Dendritic cell treated with granulocyte-macrophage colony-stimulating factor and Interleukin-4, amounts not matched to agents 40 ng/mL and 50 ng/mL, for 4 days (primary cell): Measurements from ENCODE around the gene PTPN9.
"Not testable (repeated sequence)": the region's sequence is repeated elsewhere in the genome, so short reads cannot be mapped to it uniquely, and the experiment has no call there.

Source experiments
- H3K27ac Mint-ChIP-seq: one replicate; pipeline ENCODE4 v1.8.0; 2022; ENCODE audit warnings: mild to moderate bottlenecking, mixed read lengths
- H3K27me3 Mint-ChIP-seq: one replicate; pipeline ENCODE4 v1.8.0; 2022; ENCODE audit warnings: mild to moderate bottlenecking, mixed read lengths
- H3K36me3 Mint-ChIP-seq: one replicate; pipeline ENCODE4 v1.8.0; 2022; ENCODE audit warnings: low read depth, mixed read lengths
- H3K4me1 Mint-ChIP-seq: one replicate; pipeline ENCODE4 v1.8.0; 2022; ENCODE audit warnings: low read depth, mixed read lengths
- H3K4me3 Mint-ChIP-seq: one replicate; pipeline ENCODE4 v1.8.0; 2022; ENCODE audit warnings: mild to moderate bottlenecking, moderate library complexity, mixed read lengths
- H3K9me3 Mint-ChIP-seq: one replicate; pipeline ENCODE4 v1.8.0; 2022; ENCODE audit warnings: mixed read lengths
- intact Hi-C: fragments of 100-400 bp; cut with micrococcal nuclease; formaldehyde crosslinking; loops from one replicate; pipeline ENCODE4 v1.15.0; 2022

The PTPN9 gene

DNA sequence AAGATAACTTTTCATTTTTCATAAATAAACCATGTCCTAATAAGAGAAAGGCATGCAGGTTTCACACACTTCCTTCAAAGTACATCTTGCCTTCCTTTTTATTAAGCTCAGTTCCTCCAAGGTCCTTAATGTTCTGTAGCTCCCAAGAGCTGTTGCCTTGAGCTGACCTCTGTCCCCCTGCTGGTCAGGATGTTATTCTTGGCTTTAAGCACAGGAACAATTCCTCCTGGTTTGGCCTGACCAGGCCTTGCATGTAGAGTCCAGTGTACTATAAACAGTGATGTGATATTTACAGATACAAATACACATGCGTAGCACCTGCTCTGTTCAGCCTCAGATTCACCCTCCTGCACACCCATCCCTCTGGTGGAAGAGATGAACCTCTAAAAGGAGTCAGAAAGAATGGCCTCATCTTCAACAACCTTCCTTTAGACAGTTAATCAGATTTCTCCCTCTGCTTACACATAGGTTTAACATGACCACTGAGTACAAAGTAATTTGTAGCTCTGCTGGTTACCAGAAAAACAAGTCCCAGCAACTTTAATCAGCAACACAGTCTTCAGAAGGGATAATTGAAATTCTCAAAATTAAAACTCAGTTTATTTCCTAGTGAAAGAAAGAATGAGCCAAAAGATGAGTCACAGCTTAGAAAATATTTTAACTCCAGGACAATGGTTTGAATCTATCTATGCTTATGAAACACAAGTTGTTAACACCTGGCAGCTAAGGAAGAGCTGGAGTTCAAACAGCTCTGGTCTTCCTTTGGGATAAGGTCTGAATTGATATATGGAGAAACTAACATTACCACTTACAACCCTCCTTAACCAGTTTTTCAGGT, 46.5 kb downstream of the PTPN9 start:
- no peaks in the 10 kb centered on the region for H3K27me3 Mint-ChIP-seq
- no peaks in the 10 kb centered on the region for H3K9me3 Mint-ChIP-seq
- no peak overlapping the region for H3K4me3 Mint-ChIP-seq
- intact Hi-C loops: loop anchor here (5.0 kb wide), 1 partner anchor 45 kb away; the partner anchor contains the start of gene PTPN9
- H3K4me1 Mint-ChIP-seq: peaks cover 13% of the 10 kb centered on the region
- H3K27ac Mint-ChIP-seq: no peak overlapping the region
- peaks cover 21% of the 10 kb centered on the region for H3K36me3 Mint-ChIP-seq

DNA sequence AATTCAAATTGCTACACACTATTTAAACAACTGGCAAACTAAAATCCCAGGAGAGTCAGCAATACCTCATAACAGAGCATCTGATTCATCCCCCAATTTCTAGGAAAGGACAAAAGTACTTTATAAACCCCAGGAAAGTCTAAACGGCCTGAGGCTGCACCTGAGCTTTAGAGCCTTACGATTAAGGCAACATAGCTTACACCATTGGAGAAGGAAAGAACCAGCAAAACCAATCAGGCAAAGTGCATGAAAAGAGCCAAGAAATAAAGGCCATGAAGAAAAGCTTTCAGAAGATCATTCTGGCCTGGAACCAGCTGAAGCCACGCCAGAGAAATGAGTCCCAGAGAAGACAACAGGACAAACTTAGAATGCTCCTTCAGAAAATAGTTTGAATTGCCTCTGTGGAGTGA, 48.1 kb downstream of the PTPN9 start:
- H3K27ac Mint-ChIP-seq: no peak overlapping the region
- H3K36me3 Mint-ChIP-seq: peaks cover 37% of the 10 kb centered on the region
- H3K4me3 Mint-ChIP-seq: no peak overlapping the region
- no peaks in the 10 kb centered on the region for H3K9me3 Mint-ChIP-seq
- H3K4me1 Mint-ChIP-seq: peaks cover 13% of the 10 kb centered on the region
- no peaks in the 10 kb centered on the region for H3K27me3 Mint-ChIP-seq
- intact Hi-C loops: loop anchor here (5.0 kb wide), 1 partner anchor 46 kb away; the partner anchor contains the start of gene PTPN9

DNA sequence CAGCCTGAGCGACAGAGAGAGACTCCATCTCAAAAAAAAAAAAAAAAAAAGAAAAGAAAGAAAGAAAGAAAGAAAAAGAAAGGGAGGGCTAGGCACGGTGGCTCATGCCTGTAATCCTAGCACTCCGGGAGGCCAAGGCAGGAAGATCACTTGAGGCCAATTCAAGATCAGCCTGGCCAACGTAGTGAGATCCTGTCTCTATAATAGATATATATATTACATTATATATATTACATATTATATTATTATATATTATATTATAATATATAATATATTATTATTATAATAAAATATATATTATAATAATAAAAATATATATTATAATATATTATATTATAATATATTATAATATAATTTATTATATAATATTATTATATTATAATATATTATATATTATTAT, 48.9 kb downstream of the PTPN9 start:
- Mint-ChIP-seq H3K4me1 (peaks cover 13% of the 10 kb centered on the region), H3K4me3 (no peak overlapping the region), H3K9me3 (no peaks in the 10 kb centered on the region), H3K27me3 (no peaks in the 10 kb centered on the region), H3K27ac (no peak overlapping the region), H3K36me3 (peaks cover 46% of the 10 kb centered on the region)
- intact Hi-C loops: loop anchor here (5.0 kb wide), 1 partner anchor 47 kb away; the partner anchor contains the start of gene PTPN9

DNA sequence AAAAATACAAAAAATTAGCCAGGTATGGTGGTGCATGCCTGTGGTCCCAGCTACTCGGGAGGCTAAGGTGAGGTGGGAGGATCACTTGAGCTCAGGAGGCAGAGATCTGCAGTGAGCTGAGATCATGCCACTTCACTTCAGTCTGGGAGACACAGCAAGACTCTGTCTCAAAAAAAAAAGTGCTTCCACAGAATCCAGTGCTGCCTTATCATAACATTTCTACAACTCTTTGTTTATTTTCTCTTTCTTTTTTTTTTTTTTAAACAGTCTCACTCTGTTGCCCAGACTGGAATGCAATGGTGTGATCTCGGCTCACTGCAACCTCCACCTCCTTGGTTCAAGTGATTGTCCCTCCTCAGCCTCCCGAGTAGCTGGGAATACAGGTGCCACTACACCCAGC, 53.4 kb downstream of the PTPN9 start:
- peaks cover 71% of the 10 kb centered on the region for H3K36me3 Mint-ChIP-seq

DNA sequence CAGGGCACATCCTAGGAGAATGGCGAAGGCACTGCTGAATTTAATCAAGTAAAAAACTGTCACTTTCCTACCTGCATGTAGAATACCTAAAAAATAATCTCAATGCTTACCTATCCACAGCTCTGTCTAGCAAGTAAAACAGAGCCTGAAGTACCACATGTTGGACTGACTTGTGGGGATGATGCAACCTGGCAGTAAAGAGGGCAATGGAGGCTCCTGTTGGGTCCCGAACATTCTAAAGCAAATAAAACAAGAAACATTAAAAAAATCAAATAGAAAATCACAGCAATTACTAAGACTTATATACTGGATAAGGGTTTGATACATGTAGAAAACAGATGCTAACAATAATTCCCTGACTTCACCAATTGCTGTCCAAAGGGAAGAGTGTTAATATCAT, 56.1 kb downstream of the PTPN9 start:
- H3K36me3 Mint-ChIP-seq: peaks cover 89% of the 10 kb centered on the region
- no peaks in the 10 kb centered on the region for H3K9me3 Mint-ChIP-seq
- no peaks in the 10 kb centered on the region for H3K27me3 Mint-ChIP-seq
- H3K27ac Mint-ChIP-seq: no peak overlapping the region
- no peaks in the 10 kb centered on the region for H3K4me1 Mint-ChIP-seq
- H3K4me3 Mint-ChIP-seq: no peak overlapping the region
- intact Hi-C loops: no loop called here

More for the DNA sequence above, 53.4 kb downstream of the PTPN9 start:
- H3K4me3 Mint-ChIP-seq, H3K27me3 Mint-ChIP-seq, H3K9me3 Mint-ChIP-seq, H3K4me1 Mint-ChIP-seq, intact Hi-C loops, H3K27ac Mint-ChIP-seq: not testable (repeated sequence)

DNA sequence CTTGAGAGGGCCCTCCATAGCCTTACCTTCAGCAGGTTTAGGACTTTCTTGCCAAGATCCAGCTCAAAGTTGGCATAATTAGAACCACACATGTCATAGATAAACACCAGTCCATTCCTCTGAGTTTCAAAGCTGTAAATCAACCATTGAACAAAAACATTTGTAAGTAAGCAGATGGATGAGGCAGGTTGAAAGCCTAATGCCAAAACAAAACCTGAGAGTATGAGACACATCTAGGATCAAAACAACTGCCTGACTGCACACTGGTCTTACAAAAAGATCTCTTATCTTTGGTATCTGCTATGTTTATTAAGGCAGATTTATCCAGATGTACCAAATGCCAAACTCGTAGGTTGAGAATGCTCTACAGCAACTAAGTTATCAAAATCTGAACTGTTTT, 61.9 kb downstream of the PTPN9 start:
- H3K27me3 Mint-ChIP-seq: no peaks in the 10 kb centered on the region
- peaks cover 93% of the 10 kb centered on the region for H3K36me3 Mint-ChIP-seq

DNA sequence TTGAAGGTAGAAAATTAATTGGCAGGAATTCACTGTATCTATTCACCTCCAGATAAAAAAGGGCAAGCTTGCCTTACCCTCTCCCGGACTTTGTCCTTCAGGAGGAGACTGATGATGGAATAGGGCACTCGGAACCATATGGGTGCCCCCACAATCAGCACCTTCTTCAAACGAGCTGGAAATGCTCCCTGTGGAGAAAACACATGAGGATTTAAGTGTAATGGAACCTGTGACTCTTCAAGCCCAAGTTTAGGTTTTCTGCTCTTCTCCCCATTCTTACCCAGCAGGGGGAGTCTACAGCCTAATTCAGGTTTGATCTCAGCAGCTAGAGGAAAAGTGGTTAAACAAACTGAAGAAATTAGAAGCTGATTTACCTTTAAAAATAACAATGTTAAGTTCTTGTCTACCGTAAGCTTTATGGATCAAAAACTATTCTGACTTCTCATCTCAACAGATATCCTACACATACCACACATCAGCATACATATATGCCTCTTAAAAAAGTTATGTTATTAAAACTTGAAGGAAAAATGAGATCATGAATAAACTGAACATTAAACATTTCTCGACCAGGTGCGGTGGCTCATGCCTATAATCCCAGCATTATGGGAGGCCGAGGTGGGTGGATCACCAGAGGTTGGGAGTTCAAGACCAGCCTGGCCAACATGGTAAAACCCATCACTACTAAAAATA, 70.1 kb downstream of the PTPN9 start:
- Mint-ChIP-seq H3K4me3 (no peak overlapping the region), H3K27ac (no peak overlapping the region), H3K4me1 (no peaks in the 10 kb centered on the region), H3K36me3 (peaks cover 81% of the 10 kb centered on the region), H3K27me3 (no peaks in the 10 kb centered on the region), H3K9me3 (no peaks in the 10 kb centered on the region)
- intact Hi-C loops: no loop called here

More for the DNA sequence above, 61.9 kb downstream of the PTPN9 start:
- intact Hi-C loops: no loop called here
- no peaks in the 10 kb centered on the region for H3K4me1 Mint-ChIP-seq
- H3K27ac Mint-ChIP-seq: no peak overlapping the region
- no peaks in the 10 kb centered on the region for H3K9me3 Mint-ChIP-seq
- no peak overlapping the region for H3K4me3 Mint-ChIP-seq

DNA sequence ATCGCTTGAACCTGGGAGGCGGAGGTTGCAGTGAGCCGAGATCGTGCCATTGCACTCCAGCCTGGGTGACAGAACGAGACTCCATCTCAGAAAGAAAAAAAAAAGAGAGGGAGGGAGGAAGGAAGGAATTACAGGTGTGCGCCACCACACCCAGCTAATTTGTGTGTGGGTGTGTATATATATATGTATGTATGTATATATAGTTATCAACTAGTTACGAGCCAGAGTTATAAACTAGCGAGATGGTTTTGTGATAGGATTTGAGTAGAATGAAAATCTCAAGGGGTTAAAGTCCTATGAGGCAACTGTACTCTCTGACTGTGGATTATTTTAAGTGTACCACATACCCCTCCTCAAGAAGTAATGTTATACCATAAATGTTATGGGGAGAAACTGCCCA, 76.8 kb downstream of the PTPN9 start:
- Mint-ChIP-seq H3K4me1 (no peaks in the 10 kb centered on the region), H3K4me3 (no peak overlapping the region), H3K27me3 (no peaks in the 10 kb centered on the region), H3K36me3 (peaks cover 81% of the 10 kb centered on the region), H3K9me3 (no peaks in the 10 kb centered on the region), H3K27ac (no peak overlapping the region)
- intact Hi-C loops: no loop called here

DNA sequence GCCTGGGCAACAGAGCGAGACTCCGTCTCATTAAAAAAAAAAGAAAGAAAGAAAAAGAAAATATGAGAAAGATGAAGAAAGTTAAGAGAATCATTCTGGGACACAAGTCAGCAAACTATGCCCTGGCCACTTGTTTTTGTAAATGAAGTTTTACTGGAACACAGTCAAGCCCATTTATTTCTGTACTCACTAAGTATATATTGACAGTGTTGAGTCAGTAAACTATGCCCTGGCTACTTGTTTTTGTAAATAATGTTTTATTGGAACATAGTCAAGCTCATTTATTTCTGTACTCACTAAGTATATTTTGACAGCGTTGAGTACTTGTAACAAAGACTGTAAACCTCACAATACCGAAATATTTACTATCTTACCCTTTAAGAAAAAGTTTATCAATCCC, 85.4 kb downstream of the PTPN9 start:
- Mint-ChIP-seq H3K4me3 (no peak overlapping the region), H3K27me3 (no peaks in the 10 kb centered on the region)

DNA sequence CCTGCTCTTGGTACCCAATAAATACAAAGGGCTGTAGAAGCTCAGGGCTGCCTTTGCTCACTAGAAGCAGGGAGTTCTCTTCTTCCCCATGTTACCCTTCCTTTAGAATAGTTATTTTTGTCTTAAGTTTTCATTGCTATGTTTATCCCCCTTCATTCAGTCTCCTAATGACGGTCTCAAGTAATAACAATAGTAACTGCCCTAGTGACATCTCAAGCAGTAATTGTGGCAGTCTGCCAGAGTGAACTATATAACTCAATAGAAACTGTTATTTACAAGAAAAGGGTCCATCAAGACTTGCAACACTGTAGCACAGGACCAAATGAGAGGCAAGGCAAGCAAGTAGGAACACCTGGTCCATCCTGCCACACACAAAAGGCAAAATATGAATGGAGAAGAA, 95.2 kb downstream of the PTPN9 start:
- H3K36me3 Mint-ChIP-seq: peaks cover 78% of the 10 kb centered on the region

More for the DNA sequence above, 85.4 kb downstream of the PTPN9 start:
- intact Hi-C loops: no loop called here
- Mint-ChIP-seq H3K27ac (no peak overlapping the region), H3K36me3 (peaks cover 87% of the 10 kb centered on the region), H3K4me1 (no peaks in the 10 kb centered on the region), H3K9me3 (no peaks in the 10 kb centered on the region)

DNA sequence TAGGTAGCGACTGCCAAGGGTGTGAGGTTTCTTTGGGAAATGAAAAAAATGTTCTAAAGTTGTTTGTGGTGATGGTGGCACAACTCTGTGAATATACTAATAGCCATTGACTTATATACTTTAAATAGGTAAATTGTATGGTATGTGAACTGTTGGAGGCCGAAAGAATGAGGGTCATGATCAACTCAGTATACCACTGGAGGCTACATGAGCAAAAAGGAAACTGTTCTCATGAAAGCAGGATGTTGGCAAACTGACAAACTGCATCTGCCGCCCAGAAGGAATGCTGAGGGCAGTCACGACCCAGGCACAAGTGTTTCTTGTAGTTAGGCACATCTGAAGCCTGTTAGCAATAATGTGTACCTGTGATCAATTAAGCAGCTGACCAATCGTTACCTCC, 95.6 kb downstream of the PTPN9 start:
- H3K9me3 Mint-ChIP-seq, H3K4me3 Mint-ChIP-seq, H3K4me1 Mint-ChIP-seq, intact Hi-C loops, H3K27me3 Mint-ChIP-seq, H3K27ac Mint-ChIP-seq: not testable (repeated sequence)
- peaks cover 78% of the 10 kb centered on the region for H3K36me3 Mint-ChIP-seq

More for the DNA sequence above, 95.2 kb downstream of the PTPN9 start:
- Mint-ChIP-seq H3K9me3 (no peaks in the 10 kb centered on the region), H3K4me1 (peaks cover 5% of the 10 kb centered on the region), H3K27ac (no peak overlapping the region), H3K4me3 (no peak overlapping the region), H3K27me3 (no peaks in the 10 kb centered on the region)
- intact Hi-C loops: no loop called here

DNA sequence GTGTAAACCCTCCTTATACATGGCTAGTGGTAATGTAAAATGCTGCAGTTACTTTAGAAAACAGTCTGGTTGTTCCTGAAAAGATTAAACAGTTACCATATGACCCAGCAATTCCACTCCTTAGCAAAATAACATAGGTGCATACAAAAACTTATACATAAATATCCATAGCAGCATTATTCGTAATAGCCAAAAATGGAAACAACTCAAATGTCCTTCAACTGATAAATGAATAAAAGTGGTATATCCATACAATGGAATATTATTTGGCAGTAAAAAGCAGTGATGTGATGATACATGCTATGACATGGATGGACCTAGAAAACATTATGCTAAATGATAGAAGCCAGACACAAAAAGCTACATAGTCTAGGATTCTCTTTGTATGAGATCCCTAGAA, 96.0 kb downstream of the PTPN9 start:
- intact Hi-C loops: no loop called here
- peaks cover 78% of the 10 kb centered on the region for H3K36me3 Mint-ChIP-seq
- no peak overlapping the region for H3K4me3 Mint-ChIP-seq
- H3K4me1 Mint-ChIP-seq: peaks cover 5% of the 10 kb centered on the region
- H3K27ac Mint-ChIP-seq: no peak overlapping the region
- H3K9me3 Mint-ChIP-seq: no peaks in the 10 kb centered on the region
- no peaks in the 10 kb centered on the region for H3K27me3 Mint-ChIP-seq

DNA sequence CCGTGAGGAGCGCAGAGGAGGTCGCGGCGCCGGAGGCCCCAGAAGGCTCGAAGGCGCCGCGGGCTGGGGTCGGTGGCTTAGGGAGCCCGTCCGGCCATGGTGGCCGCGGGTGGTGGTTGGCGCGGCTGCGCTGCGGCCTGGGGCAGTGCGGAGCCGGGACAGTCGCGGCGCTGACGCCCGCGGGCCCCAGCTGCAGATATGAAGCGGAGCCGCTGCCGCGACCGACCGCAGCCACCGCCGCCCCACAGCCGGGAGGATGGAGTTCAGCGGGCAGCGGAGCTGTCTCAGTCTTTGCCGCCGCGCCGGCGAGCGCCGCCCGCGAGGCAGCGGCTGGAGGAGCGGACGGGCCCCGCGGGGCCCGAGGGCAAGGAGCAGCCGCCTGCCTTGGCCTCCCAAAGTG, 98.7 kb downstream of the PTPN9 start:
- H3K4me1 Mint-ChIP-seq, H3K27ac Mint-ChIP-seq, H3K4me3 Mint-ChIP-seq, H3K27me3 Mint-ChIP-seq, H3K9me3 Mint-ChIP-seq, intact Hi-C loops: not testable (repeated sequence)
- H3K36me3 Mint-ChIP-seq: peaks cover 76% of the 10 kb centered on the region

DNA sequence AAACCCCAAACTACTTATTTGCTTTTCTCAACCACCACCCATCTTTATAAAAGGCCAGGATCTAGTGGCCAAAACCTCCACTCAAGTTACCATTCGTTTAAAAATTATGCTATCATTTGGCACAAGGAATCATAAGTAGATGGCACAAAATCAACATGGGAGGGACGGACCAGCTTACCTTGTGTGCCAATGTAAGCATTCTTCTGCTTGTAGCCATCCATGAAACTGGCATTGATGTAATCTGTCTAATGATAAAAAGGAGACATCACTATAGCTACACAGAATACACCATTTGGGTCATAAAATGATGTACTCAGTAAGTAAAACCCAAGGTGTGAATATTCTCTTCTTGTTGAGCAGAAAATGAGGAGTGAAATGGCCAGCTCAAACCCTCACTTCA, 99.4 kb downstream of the PTPN9 start:
- no peak overlapping the region for H3K27ac Mint-ChIP-seq
- peaks cover 77% of the 10 kb centered on the region for H3K36me3 Mint-ChIP-seq

More for the DNA sequence above, 99.4 kb downstream of the PTPN9 start:
- no peaks in the 10 kb centered on the region for H3K9me3 Mint-ChIP-seq
- intact Hi-C loops: no loop called here
- no peak overlapping the region for H3K4me3 Mint-ChIP-seq
- no peaks in the 10 kb centered on the region for H3K27me3 Mint-ChIP-seq
- H3K4me1 Mint-ChIP-seq: no peaks in the 10 kb centered on the region
